ENCODE data around the gene OR2T35.
"Not testable (repeated sequence)": the region's sequence is repeated elsewhere in the genome, so short reads cannot be mapped to it uniquely, and the experiment has no call there.

Gene OR2T35

GRCh38 chr1:248645178-248645577 is at the start of gene OR2T35:
TSS of gene OR2T35 (minus strand) at chr1:248645278. CDS start at chr1:248639258, 6,020 bp downstream.
- not testable (repeated sequence) for DNase-seq

- no peak for DNase-seq
Measured at GRCh38 chr1:248691567-248692155, 46.6 kb upstream of the OR2T35 start.

GRCh38 chr1:248688527-248689298 is 43.6 kb upstream of the OR2T35 start:
- DNase-seq, result no peak

- no peak for DNase-seq
Measured at GRCh38 chr1:248686815-248687214, 41.7 kb upstream of the OR2T35 start.

- DNase-seq, result no peak
Measured at GRCh38 chr1:248681651-248682050, 36.6 kb upstream of the OR2T35 start.

GRCh38 chr1:248670003-248670402 is 24.9 kb upstream of the OR2T35 start:
- no peak for DNase-seq

- DNase-seq, result not testable (repeated sequence)
Measured at GRCh38 chr1:248663453-248664328, 18.6 kb upstream of the OR2T35 start.

GRCh38 chr1:248656797-248657196 is 11.7 kb upstream of the OR2T35 start:
- not testable (repeated sequence) for DNase-seq

GRCh38 chr1:248655354-248655753 is 10.3 kb upstream of the OR2T35 start, which contains the start of gene OR2T27:
TSS of gene OR2T27 (minus strand) at chr1:248655528. CDS start at chr1:248650884, 4,644 bp downstream.
- not testable (repeated sequence) for DNase-seq

GRCh38 chr1:248648770-248649536 is 3.9 kb upstream of the OR2T35 start:
- DNase-seq, result not testable (repeated sequence)

- DNase-seq, result not testable (repeated sequence)
Measured at GRCh38 chr1:248642971-248643651, 2.0 kb downstream of the OR2T35 start.

GRCh38 chr1:248641583-248641982 is 3.5 kb downstream of the OR2T35 start:
- not testable (repeated sequence) for DNase-seq

GRCh38 chr1:248640906-248641305 is 4.2 kb downstream of the OR2T35 start:
- not testable (repeated sequence) for DNase-seq

GRCh38 chr1:248639652-248640051 is 5.4 kb downstream of the OR2T35 start:
- DNase-seq, result not testable (repeated sequence)

- DNase-seq, result not testable (repeated sequence)
Measured at GRCh38 chr1:248636612-248637011, 8.5 kb downstream of the OR2T35 start.

GRCh38 chr1:248634991-248635390 is 10.1 kb downstream of the OR2T35 start, which contains the start of gene OR2T11:
TSS of gene OR2T11 (minus strand) at chr1:248635091. CDS start at chr1:248627128, 7,963 bp downstream.
- DNase-seq, result not testable (repeated sequence)

GRCh38 chr1:248631354-248632008 is 13.6 kb downstream of the OR2T35 start:
- no peak for DNase-seq

GRCh38 chr1:248630551-248630950 is 14.5 kb downstream of the OR2T35 start:
- no peak for DNase-seq

- no peak for DNase-seq
Measured at GRCh38 chr1:248627971-248628844, 16.9 kb downstream of the OR2T35 start.

- DNase-seq, result no peak
Measured at GRCh38 chr1:248625971-248626370, 19.1 kb downstream of the OR2T35 start.

All from activated CD4-positive, alpha-beta T cell treated with anti-CD3 and anti-CD28 coated beads for 1 hour (primary cell).